ENCODE results near the gene ARHGEF40.
"Not testable (repeated sequence)": the region's sequence is repeated elsewhere in the genome, so short reads cannot be mapped to it uniquely, and the experiment has no call there.

The ARHGEF40 gene

DNA sequence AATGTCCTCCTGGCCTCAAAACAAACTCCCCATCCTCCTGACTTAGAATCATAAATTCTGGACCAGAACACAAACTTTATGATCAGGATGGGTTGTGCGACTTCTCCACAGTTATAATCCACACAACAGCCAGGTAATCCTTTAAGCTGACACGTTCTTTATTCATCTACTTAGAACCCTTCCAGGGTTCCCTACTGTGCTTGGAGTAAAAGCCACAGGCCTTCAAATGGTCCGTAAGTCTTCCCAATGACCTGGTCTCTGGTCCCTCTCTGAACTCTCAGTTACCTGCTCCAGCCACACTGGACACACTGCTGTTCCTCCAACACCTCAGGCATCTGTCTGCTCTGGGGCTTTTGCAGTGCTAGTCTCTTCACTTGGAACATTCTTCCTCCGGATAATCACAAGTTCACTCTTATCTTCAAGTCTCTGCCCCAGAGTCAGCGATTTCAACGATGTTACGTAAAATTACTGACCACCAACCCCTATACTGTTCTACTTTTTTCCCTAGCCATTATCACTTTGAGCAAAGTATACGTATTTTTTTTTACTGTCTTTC lies 29.7 kb upstream of the ARHGEF40 start:
- DNase-seq (no peak), ATAC-seq (no peak)

DNA sequence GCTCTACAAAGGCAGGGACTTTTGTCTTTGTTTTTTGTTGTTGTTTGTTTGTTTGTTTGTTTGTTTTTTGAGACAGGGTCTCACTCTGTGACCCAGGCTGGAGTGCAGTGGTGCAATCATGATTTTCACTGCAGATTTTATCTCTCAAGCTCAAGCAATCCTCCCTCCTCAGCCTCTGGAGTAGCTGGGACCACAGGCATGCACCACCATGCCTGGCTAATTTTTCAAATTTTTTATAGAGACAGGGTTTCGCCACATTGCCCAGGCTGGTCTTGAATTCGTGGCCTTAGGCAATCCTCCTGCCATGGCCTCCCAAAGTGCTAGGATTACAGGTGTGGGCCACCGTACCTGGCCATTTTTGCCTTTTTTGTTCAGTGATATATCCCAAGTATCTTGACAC lies 29.2 kb upstream of the ARHGEF40 start:
- DNase-seq, ATAC-seq: not testable (repeated sequence)

DNA sequence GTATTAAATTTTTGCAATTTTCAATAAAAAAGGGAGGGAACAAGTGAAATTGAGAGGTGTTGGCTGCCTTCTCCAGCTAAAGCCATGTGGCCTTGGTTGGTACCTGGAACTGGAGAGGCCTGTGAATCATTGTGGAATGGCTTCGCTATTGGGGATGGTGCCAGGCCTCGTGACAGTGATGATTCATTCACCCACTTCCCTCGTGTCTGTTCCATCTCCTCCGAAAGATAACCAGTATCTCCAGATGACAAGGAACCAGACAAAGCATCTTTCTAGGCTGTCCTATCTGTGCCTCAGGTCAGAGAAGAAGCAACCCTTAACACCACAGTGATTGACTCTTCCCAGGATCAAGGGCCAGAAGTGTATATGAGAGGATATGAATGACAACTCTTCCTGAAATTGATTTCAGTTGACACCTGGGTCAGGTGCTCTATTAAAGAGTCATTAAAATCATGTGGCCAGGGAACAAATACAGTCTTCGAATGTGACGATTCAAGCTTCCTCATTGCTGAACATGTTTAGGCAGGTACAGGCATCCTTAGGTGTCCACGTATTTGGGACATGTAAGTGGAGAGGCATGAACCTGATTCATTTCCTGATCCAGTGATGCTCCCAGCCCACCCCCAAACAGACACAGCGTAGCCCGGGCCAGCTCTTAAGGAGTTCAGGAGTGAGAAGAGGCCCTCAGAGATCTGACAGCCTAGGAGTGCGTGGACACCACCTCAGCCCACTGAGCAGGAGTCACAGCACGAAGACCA lies 28.2 kb upstream of the ARHGEF40 start, which contains the start of gene RNASE7:
Gene RNASE7, plus strand, starts transcription at position 687 of the 758 bp plus-strand sequence. CDS start 631 bp downstream, outside the sequence.
- no peak for DNase-seq

DNA sequence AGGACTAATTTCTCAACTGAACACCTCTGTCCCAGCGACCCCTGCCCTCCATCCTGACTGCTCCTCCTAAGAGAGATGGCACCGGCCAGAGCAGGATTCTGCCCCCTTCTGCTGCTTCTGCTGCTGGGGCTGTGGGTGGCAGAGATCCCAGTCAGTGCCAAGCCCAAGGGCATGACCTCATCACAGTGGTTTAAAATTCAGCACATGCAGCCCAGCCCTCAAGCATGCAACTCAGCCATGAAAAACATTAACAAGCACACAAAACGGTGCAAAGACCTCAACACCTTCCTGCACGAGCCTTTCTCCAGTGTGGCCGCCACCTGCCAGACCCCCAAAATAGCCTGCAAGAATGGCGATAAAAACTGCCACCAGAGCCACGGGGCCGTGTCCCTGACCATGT lies 27.2 kb upstream of the ARHGEF40 start:
- no peak for ATAC-seq
- DNase-seq = no peak

More for the DNA sequence above, 28.2 kb upstream of the ARHGEF40 start, which contains the start of gene RNASE7:
- ATAC-seq = no peak

DNA sequence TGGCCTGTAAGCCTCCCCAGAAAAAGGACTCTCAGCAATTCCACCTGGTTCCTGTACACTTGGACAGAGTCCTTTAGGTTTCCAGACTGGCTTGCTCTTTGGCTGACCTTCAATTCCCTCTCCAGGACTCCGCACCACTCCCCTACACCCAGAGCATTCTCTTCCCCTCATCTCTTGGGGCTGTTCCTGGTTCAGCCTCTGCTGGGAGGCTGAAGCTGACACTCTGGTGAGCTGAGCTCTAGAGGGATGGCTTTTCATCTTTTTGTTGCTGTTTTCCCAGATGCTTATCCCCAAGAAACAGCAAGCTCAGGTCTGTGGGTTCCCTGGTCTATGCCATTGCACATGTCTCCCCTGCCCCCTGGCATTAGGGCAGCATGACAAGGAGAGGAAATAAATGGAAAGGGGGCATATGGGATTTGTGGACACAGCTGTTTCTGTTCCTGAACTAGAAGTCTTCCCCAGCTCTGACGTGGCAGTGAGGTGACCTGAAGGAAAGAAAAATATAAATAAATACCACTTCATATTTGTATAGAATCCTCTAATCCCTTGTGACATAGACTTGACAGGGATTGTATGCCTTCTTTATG lies 26.6 kb upstream of the ARHGEF40 start:
- ATAC-seq (no peak), DNase-seq (no peak)

DNA sequence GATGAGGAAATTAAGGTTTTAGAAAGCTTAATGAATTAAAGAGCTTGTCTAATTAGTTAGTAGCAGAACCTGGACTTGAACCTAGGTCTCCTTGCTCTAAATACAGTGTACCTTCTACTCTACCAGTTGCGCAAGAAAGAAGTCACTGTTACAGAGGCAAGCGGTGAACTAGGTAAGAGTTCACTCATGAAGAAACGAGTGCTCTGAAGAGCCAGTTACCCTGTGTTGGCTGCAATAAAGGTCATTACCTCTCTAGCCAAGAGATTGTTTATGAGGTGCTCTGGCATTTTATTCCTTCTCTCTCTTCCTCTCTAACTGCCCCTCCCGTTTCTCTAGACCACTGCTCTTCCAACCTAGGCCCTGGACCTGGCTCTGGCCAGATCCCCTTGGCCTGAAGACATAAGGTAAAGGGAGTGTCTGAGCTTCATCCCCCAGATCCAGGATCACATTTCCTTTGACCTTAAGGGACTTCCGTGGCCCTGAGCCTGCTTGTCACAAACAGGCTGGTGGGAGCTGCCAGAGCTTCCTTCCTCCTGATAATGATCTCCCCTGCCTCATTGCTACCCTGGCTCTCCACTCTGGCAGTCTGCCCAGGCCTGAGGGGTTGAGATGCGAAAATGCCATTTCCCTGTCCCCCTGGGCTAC lies 26.0 kb upstream of the ARHGEF40 start:
- DNase-seq (no peak), ATAC-seq (no peak)

DNA sequence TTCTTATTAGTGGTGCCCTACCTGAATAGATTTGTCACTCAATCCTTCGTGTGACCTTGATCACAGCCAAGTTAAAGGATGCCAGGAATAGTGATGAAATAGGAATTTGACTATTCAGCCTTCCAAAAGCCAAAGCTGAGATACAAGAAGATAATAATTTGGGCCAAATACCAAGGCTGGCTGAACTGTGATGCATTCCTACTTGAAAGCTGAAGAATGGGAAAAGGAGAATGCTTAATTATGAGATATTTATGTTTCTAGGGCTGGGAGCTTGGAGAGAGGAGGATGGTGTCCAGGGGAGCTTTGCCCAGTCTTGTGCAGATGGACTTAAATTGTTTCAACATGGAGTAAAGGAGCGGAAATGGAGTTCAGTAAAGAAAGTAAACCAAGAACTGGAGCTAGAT lies 22.7 kb upstream of the ARHGEF40 start:
- ATAC-seq (no peak), DNase-seq (no peak)

DNA sequence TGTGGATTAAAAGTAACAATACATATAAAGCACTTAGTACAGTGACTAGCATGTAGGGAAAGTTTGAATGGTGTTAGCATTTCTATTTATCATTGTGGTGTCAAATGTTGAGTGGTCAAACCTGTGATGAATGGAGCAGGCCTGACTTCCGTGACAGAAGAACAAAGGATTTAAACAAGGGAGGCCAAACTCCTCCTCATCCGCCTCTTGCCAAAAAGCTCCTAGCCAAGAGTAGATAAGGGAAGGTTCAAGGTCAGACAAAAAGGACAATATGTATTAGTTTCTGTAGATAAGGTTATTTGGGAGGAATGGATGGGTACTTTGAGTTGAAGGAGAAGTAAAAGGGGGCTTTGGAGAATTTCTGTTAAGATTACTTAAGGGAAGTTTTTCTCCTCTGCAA lies 21.5 kb upstream of the ARHGEF40 start:
- ATAC-seq (no peak), DNase-seq (no peak)

DNA sequence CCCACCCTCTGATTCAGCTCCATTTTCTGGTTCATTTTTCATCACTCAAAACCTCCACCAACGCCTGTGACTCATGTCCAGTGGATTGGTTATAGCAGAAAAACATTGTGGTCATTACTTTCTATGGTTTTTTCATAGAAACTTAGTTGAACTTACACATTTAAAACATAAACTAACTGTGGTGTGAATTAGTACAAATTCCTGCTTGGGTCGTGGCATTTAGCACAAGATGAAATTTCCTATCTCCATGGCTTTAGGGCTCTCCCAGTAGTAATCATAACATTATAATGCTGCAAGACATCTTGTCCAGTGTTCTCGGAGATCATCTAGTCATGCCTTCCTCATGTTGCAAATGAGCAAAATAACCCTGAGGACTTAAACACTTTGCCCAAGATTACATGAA lies 20.8 kb upstream of the ARHGEF40 start:
- no peak for ATAC-seq
- DNase-seq = no peak

DNA sequence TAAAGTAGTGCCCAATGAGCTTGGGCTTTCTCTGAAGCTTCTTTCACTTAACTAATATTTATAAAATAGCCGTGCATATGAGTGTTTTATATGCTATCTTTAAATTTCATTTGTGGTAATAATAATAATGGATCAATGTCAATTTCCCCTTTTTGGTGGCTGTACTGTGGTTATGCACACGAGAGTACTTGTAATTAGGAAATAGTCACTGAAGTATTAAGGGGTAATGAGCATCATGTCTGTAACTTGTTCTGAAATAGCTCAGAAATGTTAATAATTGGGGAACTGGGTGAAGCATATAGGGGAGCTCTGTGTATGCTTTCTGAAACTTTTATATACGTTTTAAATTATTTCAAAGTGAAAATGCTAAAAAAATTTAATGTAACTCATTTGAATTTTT lies 19.5 kb upstream of the ARHGEF40 start:
- DNase-seq = no peak
- ATAC-seq = no peak

DNA sequence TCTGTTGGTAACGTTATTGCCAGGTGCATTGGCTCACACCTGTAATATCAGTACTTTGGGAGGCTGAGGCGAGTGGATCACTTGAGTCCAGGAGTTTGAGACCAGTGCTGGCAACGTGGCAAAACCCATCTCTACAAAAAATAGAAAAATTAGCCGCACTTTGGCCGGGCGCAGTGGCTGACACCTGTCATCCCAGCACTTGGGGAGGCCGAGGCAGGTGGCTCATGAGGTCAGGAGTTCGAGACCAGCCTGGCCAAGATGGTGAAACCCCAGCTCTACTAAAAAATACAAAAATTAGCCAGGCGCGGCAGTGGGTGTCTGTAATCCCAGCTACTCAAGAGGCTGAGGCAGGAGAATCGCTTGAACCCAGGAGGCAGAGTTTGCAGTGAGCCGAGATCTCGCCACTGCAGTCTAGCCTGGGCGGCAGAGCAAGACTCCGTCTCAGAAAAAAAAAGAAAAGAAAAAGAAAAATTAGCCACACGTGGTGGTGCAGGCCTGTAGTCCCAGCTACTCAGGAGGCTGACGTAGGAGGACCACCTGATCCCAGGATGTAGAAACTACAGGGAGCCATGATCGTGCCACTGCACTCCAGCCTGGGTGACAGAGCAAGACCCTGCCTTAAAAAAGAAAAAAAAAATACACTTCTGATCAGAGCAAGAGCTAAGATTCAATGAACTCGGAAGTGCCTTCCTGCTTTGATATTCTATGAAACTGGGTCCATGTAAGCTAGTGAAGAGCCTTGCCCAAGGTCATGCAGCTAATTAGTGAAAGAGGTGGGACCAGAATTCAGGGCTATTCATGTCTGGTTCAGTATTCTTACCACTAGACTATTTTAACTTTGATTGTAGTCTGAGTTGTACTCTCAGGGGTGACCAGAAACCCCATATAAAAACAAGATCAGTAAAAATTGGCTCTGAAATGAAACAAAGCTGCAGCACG lies 16.7 kb upstream of the ARHGEF40 start:
- ATAC-seq (no peak), DNase-seq (no peak)

DNA sequence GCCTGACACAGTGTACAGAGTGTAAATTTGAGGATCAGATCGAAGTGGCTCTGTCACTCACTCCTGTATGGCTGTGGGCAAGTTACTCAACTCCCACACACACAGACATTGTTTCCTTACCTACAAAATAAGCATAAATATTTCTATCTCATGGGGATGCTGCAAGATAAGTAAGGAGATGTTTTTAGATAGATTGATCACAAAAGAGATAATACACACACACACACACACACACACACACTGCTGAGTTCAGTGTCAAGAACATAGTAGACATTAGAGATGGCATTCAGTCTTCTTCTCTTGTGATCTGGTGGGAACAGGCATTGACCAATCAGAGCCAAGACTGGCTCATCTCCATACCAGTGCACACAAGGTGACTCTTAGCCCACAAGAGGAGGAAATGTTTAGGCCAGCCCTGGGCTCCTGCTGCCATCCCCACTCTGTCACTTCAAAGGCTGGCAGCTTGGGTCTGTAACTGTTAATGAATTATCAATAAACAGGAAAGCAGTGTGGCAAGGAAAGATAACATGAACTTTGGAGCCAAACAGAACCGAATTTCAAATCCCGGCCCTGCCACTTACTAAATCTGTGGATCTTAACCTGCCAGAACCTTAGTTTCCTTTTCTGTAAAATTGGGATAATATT lies 15.9 kb upstream of the ARHGEF40 start:
- ATAC-seq = peak; percentile 78

DNA sequence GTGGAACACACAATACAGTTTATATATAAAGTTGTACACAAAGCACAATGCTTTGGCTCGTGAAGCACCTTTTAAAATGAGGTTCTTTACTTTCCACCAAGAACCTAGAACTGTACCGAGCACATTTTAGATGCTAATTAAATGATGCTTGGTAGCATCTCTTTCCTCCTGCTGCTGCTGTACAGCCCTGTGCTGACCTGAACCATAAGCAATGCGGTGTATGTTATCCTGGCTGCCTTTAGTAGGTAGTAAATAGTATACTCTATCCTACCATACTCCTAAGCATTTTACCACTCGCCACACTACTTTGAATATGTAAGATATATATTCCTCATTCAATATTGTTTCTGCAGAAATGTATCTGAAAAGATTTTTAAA lies 15.3 kb upstream of the ARHGEF40 start:
- DNase-seq (no peak), ATAC-seq (no peak)

More for the DNA sequence above, 15.9 kb upstream of the ARHGEF40 start:
- no peak for DNase-seq

DNA sequence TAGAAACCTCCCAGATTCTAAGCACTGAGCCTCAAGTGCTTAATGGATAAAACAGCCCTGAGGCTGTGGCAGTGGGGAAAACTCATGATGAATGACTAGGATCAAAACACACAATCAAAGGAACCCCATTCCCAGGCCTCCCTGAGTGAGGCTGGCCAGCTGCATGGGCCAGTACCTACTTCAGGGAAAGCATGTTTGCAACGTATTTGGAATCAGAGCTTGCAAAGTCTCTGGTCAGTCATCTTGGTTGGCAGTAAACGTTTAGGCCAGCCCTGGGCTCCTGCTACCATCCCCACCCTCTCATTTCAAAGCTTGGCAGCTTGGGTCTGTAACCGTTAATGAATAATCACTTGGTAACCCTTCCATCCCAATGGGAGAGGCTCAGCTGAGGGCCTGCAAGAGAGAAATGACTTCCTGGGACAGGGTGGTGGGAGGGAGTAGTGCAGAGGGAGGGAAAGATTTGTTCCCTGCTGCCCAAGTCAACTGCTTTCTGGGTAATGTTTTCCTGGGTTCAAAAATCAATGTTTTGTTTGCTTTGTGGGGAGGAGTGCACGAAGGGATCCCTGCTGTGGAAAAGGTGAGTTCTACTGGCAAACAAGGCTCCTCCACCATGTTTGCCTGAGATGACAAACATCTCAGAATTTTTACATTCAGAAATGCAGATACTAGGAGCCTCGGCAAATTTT lies 14.5 kb upstream of the ARHGEF40 start:
- ATAC-seq (no peak), DNase-seq (no peak)

DNA sequence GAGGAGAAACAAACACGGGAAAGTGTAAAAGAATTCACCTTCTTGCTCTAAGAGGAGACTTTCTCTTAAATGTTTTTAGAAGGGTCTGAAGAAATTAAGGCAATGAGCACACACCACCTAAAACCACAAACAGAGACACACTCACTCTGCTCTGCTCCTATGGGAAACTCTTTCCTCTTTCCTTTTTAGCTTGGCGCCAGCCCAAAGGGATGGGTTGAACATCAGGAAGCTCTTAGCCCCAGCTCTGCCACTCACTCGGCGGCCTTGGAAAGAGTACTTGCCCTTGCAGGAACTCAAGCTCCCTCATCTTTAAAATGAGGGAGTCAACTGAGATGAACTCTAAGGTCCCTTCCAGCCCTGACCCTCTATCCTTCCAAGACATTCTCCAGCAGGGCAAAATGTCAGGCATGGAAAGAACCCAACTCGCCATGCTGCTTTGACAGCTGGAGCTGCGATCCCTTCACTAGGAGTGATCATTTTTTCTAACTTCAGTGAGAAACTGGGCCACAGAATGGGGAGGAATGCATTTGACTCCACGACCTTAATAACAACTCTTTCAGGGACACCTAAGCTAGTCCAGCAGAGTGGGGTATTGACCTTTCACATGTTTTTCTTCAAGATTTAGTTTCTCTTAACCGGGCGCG lies 13.5 kb upstream of the ARHGEF40 start:
- no peak for DNase-seq
- ATAC-seq = no peak

DNA sequence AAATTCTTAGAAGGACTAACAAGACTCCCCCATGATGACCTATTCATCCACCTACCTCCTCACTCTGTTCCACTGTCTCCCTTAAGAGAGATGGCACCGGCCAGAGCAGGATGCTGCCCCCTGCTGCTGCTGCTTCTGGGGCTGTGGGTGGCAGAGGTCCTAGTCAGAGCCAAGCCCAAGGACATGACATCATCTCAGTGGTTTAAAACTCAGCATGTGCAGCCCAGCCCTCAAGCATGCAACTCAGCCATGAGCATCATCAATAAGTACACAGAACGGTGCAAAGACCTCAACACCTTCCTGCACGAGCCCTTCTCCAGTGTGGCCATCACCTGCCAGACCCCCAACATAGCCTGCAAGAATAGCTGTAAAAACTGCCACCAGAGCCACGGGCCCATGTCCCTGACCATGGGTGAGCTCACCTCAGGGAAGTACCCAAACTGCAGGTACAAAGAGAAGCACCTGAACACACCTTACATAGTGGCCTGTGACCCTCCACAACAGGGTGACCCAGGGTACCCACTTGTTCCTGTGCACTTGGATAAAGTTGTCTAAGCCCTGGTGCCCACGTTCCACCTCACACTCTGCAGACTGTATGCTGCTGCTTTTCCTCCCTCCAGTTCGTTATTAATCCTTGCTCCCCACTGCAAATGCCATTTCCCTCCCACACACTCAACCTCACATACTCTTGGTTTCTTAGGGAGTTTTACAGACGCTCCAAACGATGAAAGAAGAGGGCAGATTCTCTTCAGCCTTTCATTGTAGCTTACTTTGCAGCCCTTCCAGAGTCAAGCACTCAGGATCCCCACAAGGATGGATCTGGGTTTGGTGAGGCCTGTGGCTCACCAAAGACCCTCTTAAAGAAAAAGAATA lies 12.1 kb upstream of the ARHGEF40 start, which contains the start of gene RNASE8:
Gene RNASE8, plus strand, starts transcription at position 20 of the 873 bp plus-strand sequence. Its CDS starts 71 bp downstream, at position 91.
- DNase-seq (no peak), ATAC-seq (peak; percentile 72)

DNA sequence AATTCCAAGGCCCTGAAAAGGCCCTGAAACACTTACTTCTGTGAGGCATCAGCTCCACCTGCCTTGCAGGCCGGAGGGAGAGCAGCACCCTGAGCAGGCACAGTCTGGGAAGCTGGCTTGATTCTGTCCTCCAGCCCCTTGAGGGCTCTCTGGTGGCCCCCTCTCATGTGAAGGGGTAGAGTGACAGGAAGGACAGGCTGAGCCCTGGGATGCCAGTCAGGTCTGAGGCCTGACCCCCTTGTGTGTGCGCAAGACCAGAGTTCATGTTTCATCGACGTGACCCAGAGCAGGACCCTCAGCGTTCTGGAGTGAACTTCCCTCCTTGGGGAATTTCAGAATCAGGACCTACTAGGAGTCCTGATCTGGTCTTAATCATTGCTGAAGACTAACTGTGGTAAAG lies 11.2 kb upstream of the ARHGEF40 start:
- no peak for ATAC-seq
- no peak for DNase-seq

DNA sequence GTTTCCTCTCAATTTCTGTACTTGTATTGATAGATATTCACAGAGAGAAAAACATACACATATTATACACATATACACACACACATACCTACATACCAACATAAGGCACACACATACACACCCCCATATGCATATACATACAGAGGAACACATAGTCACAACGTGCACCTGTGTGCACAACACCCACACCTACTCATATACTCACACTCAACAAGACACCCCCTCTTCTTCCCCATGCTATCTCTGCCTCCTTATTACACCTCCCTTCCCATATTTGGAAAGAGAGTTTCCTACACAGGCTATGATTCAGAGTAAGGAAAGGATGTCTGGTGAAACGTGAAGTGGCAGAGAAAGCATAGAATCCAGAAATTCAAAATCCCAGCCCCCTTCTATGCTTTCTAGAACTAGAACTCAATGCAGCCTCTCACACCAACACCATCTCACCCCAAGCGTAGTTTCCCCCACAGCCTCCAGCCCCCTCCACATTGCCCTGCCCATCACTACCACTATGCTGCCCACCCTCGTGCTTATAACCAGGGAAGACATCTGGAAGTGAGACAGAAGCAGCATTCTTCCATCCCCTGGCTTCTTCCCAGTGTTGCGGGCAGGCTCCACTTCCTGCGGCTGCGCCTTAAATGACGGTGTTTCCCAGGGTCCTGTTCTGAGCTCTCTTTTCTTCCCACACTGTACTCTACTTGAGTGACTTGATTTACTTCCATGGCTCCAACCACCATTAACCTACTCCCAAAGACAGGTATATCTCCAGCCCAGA lies 10.1 kb upstream of the ARHGEF40 start:
- DNase-seq (no peak), ATAC-seq (no peak)

Data from stimulated activated naive CD8-positive, alpha-beta T cell treated with anti-CD3 and anti-CD28 coated beads, Interleukin-15, Interleukin-2, amounts not matched to agents 100 U/mL and 50 U/mL, for 24 hours (primary cell).